Uterus (tissue), 4 donors: ENCODE measurements around the gene EYA4. TPM values are rescaled to one million over a fixed set of nuclear protein-coding genes. Genes with fewer than 3 reads are reported as not detected.

Experiments used
- DNase-seq, 2 donors: peaks; one replicate each; pipeline ENCODE4 v3.0.0-alpha.2; 2019 to 2020
- H3K27ac ChIP-seq, 2 donors: fragments of 200-600 bp; sonication (generic); 1 replicate in 1 of 2; 2 replicates in 1 of 2; pipeline ENCODE4 v1.5.1; 2016 to 2018
- H3K27me3 ChIP-seq, 2 donors: fragments of 200-600 bp; sonication (generic); one replicate each; pipeline ENCODE4 v1.5.1; 2018 to 2019; ENCODE audit warnings: control low read depth in 1 of 2
- H3K36me3 ChIP-seq, 2 donors: fragments of 200-600 bp; sonication (generic); one replicate each; pipeline ENCODE4 v1.5.1; 2019; ENCODE audit warnings: control low read depth in 1 of 2
- H3K4me1 ChIP-seq, 2 donors: fragments of 200-600 bp; sonication (generic); one replicate each; pipeline ENCODE4 v1.5.1; 2018 to 2019; ENCODE audit warnings: control low read depth in 1 of 2
- H3K4me3 ChIP-seq, 2 donors: fragments of 200-600 bp; sonication (generic); 1 replicate in 1 of 2; 2 replicates in 1 of 2; pipeline ENCODE4 v1.5.1; 2018 to 2019; ENCODE audit warnings: mild to moderate bottlenecking in 1 of 2
- H3K9me3 ChIP-seq, 2 donors: fragments of 200-600 bp; sonication (generic); one replicate each; pipeline ENCODE4 v1.5.1; 2019; ENCODE audit warnings: control low read depth in 1 of 2
- CTCF ChIP-seq, 4 experiments: fragments of 200-600 bp in 2 of 4; fragments of 450-650 bp in 2 of 4; sonication (generic) in 2 of 4; IDR thresholded peaks; one replicate each; pipeline ENCODE4 v1.5.1; 2016 to 2019; ENCODE audit warnings: antibody characterized with exemption in 4 of 4, mild to moderate bottlenecking in 2 of 4, moderate library complexity in 1 of 4
- POLR2A ChIP-seq, 2 donors: fragments of 450-650 bp; IDR thresholded peaks; one replicate each; pipeline ENCODE4 v1.6.1; 2016; ENCODE audit warnings: antibody characterized with exemption in 2 of 2, mild to moderate bottlenecking in 1 of 2, moderate library complexity in 1 of 2
- intact Hi-C: fragments of 100-400 bp; cut with DNase I; formaldehyde crosslinking; loops from one replicate; pipeline ENCODE4 v1.15.1; 2023; ENCODE audit warnings: low total_unique reads
- total RNA-seq, 4 donors: library from RNA; depleted of rRNA in 3 of 4; stranded (reverse); fragments of >200 nt in 3 of 4; gene quantifications; one replicate each; pipeline versions ENCODE4 v1.1.0 to v1.2.4, GENCODE V29; 2014 to 2023
- donor health status: DM: yes; HTN: yes; CAD: no.

EYA4 gene
- total RNA-seq, 4 donors from 2014 or later, result 2.0 to 8.8 (median 8.4) TPM; not detected in 1

- TF ChIP-seq POLR2A (IDR thresholded peaks at IDR 0.05), result no peak
- TF ChIP-seq CTCF (IDR thresholded peaks at IDR 0.05), result no peak
- intact Hi-C loops, result no loop called here
- no peaks in the 10 kb centered on the region for H3K9me3 ChIP-seq
- no peak overlapping the region for H3K4me3 ChIP-seq
- H3K27ac ChIP-seq, result no peak overlapping the region
- no peak for DNase-seq
- H3K36me3 ChIP-seq, result no peaks in the 10 kb centered on the region
- peaks cover 0 to 3% of the 10 kb centered on the region in 2 donors for H3K27me3 ChIP-seq
- H3K4me1 ChIP-seq, result no peaks in the 10 kb centered on the region
Observed at GRCh38 chr6:133203344-133203697, 37.8 kb upstream of the EYA4 start.

- no peak overlapping the region for H3K27ac ChIP-seq
- H3K36me3 ChIP-seq, result no peaks in the 10 kb centered on the region
- no peaks in the 10 kb centered on the region for H3K4me1 ChIP-seq
- no peak for DNase-seq
- intact Hi-C loops, result no loop called here
- H3K27me3 ChIP-seq, result peaks cover 0 to 3% of the 10 kb centered on the region in 2 donors
- no peak overlapping the region for H3K4me3 ChIP-seq
- no peaks in the 10 kb centered on the region for H3K9me3 ChIP-seq
- TF ChIP-seq POLR2A (IDR thresholded peaks at IDR 0.05) (no peak), CTCF (IDR thresholded peaks at IDR 0.05) (no peak)
Observed at GRCh38 chr6:133205304-133205703, 35.9 kb upstream of the EYA4 start.

- intact Hi-C loops, result no loop called here
- H3K36me3 ChIP-seq, result no peaks in the 10 kb centered on the region
- H3K27ac ChIP-seq, result no peak overlapping the region
- H3K9me3 ChIP-seq, result no peaks in the 10 kb centered on the region
- no peak overlapping the region for H3K4me3 ChIP-seq
- peaks cover 0 to 3% of the 10 kb centered on the region in 2 donors for H3K27me3 ChIP-seq
- no peak for TF ChIP-seq CTCF (IDR thresholded peaks at IDR 0.05)
- no peak for TF ChIP-seq POLR2A (IDR thresholded peaks at IDR 0.05)
- no peak for DNase-seq
- no peaks in the 10 kb centered on the region for H3K4me1 ChIP-seq
Observed at GRCh38 chr6:133206942-133207341, 34.2 kb upstream of the EYA4 start.

- Histone ChIP-seq H3K4me3 (no peak overlapping the region), H3K9me3 (no peaks in the 10 kb centered on the region), H3K36me3 (no peaks in the 10 kb centered on the region), H3K27me3 (peaks cover 0 to 3% of the 10 kb centered on the region in 2 donors), H3K4me1 (no peaks in the 10 kb centered on the region), H3K27ac (no peak overlapping the region)
- no peak for TF ChIP-seq POLR2A (IDR thresholded peaks at IDR 0.05)
- no peak for DNase-seq
- intact Hi-C loops, result no loop called here
Observed at GRCh38 chr6:133207754-133208153, 33.4 kb upstream of the EYA4 start.

- no peaks in the 10 kb centered on the region for H3K9me3 ChIP-seq
- H3K4me3 ChIP-seq, result no peak overlapping the region
- H3K27me3 ChIP-seq, result peaks cover 0 to 3% of the 10 kb centered on the region in 2 donors
- intact Hi-C loops, result no loop called here
- H3K36me3 ChIP-seq, result no peaks in the 10 kb centered on the region
- H3K4me1 ChIP-seq, result no peaks in the 10 kb centered on the region
- no peak for DNase-seq
- no peak overlapping the region for H3K27ac ChIP-seq
- TF ChIP-seq CTCF (IDR thresholded peaks at IDR 0.05) (no peak), POLR2A (IDR thresholded peaks at IDR 0.05) (no peak)
Observed at GRCh38 chr6:133208183-133208755, 32.9 kb upstream of the EYA4 start.

- Histone ChIP-seq H3K4me1 (no peaks in the 10 kb centered on the region), H3K36me3 (no peaks in the 10 kb centered on the region), H3K27me3 (no peaks in the 10 kb centered on the region), H3K4me3 (no peak overlapping the region), H3K27ac (no peak overlapping the region), H3K9me3 (no peaks in the 10 kb centered on the region)
- intact Hi-C loops, result no loop called here
- no peak for DNase-seq
- no peak for TF ChIP-seq POLR2A (IDR thresholded peaks at IDR 0.05)
- no peak for TF ChIP-seq CTCF (IDR thresholded peaks at IDR 0.05)
Observed at GRCh38 chr6:133214267-133214666, 26.9 kb upstream of the EYA4 start.
